RWPE1 (cell line): ENCODE data around the gene UBAP1.
"Not testable (repeated sequence)": the region's sequence is repeated elsewhere in the genome, so short reads cannot be mapped to it uniquely, and the experiment has no call there.

ENCODE experiments used
- CTCF ChIA-PET: fragments of 350-600 bp; sonication (Branson Sonifier 250); formaldehyde crosslinking; extraction: SDS; loops from one replicate; lab custom pipeline; 2021; lab: Yijun Ruan, JAX
- POLR2A ChIA-PET: fragments of 400-600 bp; formaldehyde crosslinking; extraction: SDS; loops from one replicate; lab custom pipeline; 2020; ENCODE audit warnings: antibody characterized with exemption; ENCODE audit not compliant: low non-redundant PET; lab: Yijun Ruan, JAX
- DNase-seq: peaks from one replicate; pipeline ENCODE4 v3.0.0; 2012; ENCODE audit warnings: low spot score
- H3K27ac ChIP-seq: fragments of 450-650 bp; 2 replicates; pipeline ENCODE4 v1.5.1; 2017
- TF ChIP-seq, protein P1 (sequence below): fragments of 450-650 bp; conservative IDR thresholded peaks from 2 replicates; pipeline ENCODE4 v1.5.1; 2017; ENCODE audit warnings: low read depth, mild to moderate bottlenecking

Gene UBAP1

DNA sequence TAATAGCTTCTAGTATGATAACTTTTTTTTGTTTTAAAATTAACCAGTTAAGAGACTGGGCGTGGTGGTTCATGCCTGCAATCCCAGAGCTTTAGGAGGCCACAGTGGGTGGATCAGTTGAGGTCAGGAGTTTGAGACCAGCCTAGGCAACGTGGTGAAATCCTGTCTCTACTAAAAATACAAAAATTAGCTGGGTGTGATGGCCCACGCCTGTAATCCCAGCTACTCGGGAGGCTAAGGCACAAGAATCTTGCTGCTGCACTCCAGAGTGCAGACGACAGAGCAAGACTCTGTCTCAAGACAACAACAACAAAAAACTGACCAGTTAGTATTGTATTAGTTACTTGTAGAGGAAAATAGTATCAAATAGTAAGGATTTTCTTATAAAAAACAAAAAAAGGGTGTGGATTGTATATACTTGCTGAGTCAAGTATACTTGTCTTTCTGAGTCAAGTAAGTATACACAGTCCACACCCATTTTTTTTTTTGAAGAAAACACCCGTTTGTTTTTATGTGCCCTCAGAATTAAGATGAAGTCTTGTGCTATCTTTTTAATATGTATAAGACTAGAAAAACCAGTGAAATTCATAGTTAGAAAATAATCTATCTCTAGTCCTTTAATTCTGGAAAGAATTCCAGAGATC, 25.3 kb downstream of the UBAP1 start:
- ChIA-PET POLR2A (no interaction called here), CTCF (interaction anchor here (0.6 kb wide), 1 partner anchor 13 kb away, joined by 5 read pairs; no protein-coding TSS in a partner anchor)
- TF ChIP-seq, protein P1, sequence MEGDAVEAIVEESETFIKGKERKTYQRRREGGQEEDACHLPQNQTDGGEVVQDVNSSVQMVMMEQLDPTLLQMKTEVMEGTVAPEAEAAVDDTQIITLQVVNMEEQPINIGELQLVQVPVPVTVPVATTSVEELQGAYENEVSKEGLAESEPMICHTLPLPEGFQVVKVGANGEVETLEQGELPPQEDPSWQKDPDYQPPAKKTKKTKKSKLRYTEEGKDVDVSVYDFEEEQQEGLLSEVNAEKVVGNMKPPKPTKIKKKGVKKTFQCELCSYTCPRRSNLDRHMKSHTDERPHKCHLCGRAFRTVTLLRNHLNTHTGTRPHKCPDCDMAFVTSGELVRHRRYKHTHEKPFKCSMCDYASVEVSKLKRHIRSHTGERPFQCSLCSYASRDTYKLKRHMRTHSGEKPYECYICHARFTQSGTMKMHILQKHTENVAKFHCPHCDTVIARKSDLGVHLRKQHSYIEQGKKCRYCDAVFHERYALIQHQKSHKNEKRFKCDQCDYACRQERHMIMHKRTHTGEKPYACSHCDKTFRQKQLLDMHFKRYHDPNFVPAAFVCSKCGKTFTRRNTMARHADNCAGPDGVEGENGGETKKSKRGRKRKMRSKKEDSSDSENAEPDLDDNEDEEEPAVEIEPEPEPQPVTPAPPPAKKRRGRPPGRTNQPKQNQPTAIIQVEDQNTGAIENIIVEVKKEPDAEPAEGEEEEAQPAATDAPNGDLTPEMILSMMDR, result no peak
- H3K27ac ChIP-seq, result peak overlapping the region; percentile 83
- peak; percentile 30 for DNase-seq

DNA sequence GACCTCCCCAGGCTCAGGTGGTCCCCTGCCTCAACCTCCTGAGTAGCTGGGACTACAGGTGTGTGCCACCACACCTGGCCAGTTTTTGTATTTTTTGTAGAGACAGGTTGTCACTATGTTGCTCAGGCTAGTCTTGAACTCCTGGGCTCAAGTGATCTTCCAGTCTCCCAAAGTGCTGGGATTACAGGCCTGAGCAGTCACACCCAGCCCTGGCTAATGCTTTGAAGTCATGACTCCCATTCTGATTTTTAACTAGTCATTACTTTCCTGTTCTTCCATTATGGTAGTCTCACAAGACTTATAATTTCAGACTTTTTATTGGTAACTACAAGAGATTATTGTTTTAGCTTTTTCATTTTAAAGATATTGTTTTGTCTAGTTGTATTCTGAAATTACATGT, 26.3 kb downstream of the UBAP1 start:
- TF ChIP-seq, protein P1, result no peak
- no peak for DNase-seq
- H3K27ac ChIP-seq, result peak overlapping the region; percentile 43; the same call in 1 of the 2 replicates
- ChIA-PET CTCF (interaction anchor here (0.6 kb wide), 1 partner anchor 56 kb away, joined by 3 read pairs; no protein-coding TSS in a partner anchor), POLR2A (no interaction called here)

DNA sequence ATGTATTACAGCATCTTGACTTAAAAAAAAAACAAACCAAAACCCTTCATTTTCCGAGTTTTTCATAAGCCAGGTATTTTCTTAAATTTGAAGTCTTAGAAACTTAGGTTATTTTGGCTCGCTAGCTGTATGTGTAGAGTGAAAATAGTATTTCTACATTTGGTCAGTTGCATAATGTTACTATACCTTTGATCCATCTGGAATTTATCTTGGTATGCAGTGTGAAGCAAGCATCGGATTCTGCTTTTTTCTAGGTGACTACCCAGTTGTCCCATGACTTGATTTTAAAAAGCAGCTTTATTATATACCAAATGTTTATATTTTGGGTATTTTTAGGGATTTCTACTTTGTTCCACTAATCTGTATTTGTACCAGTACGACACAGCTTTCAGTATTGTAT, 27.7 kb downstream of the UBAP1 start:
- ChIA-PET POLR2A (no interaction called here), CTCF (interaction anchor here (0.6 to 1.0 kb wide), 3 partner anchors 10 to 393 kb away, joined by 3 to 6 read pairs (median 5); no protein-coding TSS in a partner anchor)
- H3K27ac ChIP-seq, result no peak overlapping the region
- TF ChIP-seq, protein P1, result no peak
- DNase-seq, result no peak

DNA sequence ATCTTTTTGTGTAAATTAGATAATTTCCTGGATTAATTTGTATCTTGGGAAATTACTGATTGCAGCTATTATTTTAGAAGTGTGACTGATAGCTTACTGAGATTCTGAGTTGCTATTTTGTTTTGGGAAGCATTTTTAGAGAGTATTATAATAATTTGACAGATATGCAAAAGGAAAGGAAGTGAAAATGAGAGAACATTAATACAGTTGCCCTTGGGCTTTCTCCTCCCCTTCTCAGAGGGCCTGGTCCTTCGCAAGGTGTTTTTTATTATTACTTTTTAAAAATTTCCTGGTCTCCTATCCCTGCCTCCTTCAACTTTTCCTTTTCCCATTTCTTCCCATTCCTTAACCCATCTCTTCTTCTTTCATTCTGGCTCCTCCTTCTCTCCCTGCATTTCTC, 32.6 kb downstream of the UBAP1 start:
- ChIA-PET POLR2A (no interaction called here), CTCF (interaction anchor here (0.7 kb wide), 1 partner anchor 40 kb away, joined by 4 read pairs; no protein-coding TSS in a partner anchor)
- DNase-seq, result no peak
- TF ChIP-seq, protein P1, result no peak
- H3K27ac ChIP-seq, result no peak overlapping the region

DNA sequence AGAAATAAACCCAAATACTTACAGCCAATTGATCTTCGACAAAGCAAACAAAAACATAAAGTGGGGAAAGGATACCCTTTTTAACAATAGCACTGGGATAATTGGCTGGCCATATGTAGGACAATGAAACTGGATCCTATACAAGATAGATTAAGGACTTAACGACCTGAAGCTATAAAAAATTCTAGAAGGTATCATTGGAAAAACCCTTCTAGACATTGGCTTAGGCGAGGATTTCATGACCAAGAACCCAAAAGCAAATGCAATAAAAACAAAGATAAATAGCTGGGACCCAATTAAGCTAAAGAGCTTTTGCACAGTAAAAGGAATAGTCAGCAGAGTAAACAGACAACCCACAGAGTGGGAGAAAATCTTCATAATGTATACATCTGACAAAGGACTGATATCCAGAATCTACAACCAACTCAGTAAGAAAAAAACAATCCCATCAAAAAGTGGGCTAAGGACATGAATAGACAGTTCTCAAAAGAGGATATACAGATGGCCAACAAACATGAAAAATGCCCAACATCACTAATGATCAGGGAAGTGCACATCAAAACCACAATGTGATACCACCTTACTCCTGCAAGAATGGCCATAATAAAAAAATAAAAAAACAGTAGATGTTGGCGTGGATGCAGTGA, 35.6 kb downstream of the UBAP1 start:
- POLR2A ChIA-PET, DNase-seq, H3K27ac ChIP-seq: not testable (repeated sequence)
- CTCF ChIA-PET, result interaction anchor here (1.2 kb wide), 1 partner anchor 75 kb away, joined by 3 read pairs; no protein-coding TSS in a partner anchor

DNA sequence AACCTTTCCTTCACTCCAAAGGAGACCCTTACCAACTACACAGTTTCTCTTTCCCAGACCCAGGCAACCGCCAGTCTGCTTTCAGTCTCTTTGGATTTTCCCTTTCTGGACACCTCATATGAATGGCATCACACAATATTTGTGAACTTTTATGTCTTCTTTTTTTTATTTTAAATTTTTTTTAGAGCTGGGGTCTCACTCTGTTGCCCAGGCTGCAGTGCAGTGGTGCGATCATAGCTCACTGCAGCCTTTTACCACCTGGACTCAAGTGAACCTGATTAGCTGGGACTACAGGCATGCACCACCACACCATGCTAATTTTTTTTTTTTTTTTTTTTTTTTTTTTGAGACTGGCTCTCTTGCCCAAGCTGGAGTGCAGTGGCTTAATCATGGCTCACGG, 37.5 kb downstream of the UBAP1 start:
- no peak for DNase-seq
- ChIA-PET POLR2A (interaction anchor here (0.6 kb wide), 1 partner anchor 18 kb away, joined by 6 read pairs; no protein-coding TSS in a partner anchor), CTCF (interaction anchor here (0.6 to 1.1 kb wide), 4 partner anchors 13 to 402 kb away, joined by 3 to 5 read pairs (median 4); no protein-coding TSS in a partner anchor)
- H3K27ac ChIP-seq, result no peak overlapping the region
- TF ChIP-seq, protein P1, result no peak

DNA sequence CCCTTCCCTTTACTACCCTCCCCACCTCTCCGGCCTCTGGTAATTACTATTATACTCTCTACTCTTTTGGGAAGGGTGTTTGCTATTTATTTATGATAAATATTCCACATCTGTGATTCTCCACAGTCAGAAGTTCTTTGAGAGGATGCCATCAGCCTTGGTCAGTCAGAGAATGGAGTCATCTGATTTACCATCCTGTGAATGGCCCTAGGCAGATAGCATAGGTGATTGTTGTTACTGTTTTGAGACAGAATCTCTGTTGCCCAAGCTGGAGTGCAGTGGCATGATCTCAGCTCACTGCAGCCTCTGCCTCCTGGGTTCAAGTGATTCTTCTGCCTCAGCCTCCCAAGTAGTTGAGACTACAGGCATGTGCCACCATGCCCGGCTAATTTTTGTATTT, 38.2 kb downstream of the UBAP1 start:
- CTCF ChIA-PET, result interaction anchor here (0.6 kb wide), 1 partner anchor 13 kb away, joined by 5 read pairs; no protein-coding TSS in a partner anchor
- peak overlapping the region; percentile 41 for H3K27ac ChIP-seq

More for the DNA sequence above, 38.2 kb downstream of the UBAP1 start:
- POLR2A ChIA-PET, result interaction anchor here (0.6 kb wide), 1 partner anchor 18 kb away, joined by 6 read pairs; no protein-coding TSS in a partner anchor
- DNase-seq, result not testable (repeated sequence)
